Subcutaneous adipose tissue (tissue), 4 donors: ENCODE measurements around the gene AFF4. TPM values are rescaled to one million over a fixed set of nuclear protein-coding genes. Genes with fewer than 3 reads are reported as not detected.

ENCODE experiments used
- small RNA-seq: library from RNA; depleted of rRNA; stranded (forward); fragments of <200 nt; gene quantifications from one replicate; pipeline ENCODE3, GENCODE V24; 2016
- total RNA-seq, 4 donors: library from RNA; depleted of rRNA; stranded (reverse); fragments of >200 nt; gene quantifications; one replicate each; pipeline ENCODE4 v1.1.0, GENCODE V29; 2016
- TF ChIP-seq, protein P1 (sequence below): fragments of 450-650 bp; IDR thresholded peaks from one replicate; pipeline ENCODE4 v1.5.1; 2016; ENCODE audit warnings: low read depth, mild to moderate bottlenecking, control low read depth, antibody characterized with exemption, moderate library complexity

The AFF4 gene
- total RNA-seq, 4 donors from 2014 or later, result 61.6 to 84.1 (median 67.1) TPM

DNA sequence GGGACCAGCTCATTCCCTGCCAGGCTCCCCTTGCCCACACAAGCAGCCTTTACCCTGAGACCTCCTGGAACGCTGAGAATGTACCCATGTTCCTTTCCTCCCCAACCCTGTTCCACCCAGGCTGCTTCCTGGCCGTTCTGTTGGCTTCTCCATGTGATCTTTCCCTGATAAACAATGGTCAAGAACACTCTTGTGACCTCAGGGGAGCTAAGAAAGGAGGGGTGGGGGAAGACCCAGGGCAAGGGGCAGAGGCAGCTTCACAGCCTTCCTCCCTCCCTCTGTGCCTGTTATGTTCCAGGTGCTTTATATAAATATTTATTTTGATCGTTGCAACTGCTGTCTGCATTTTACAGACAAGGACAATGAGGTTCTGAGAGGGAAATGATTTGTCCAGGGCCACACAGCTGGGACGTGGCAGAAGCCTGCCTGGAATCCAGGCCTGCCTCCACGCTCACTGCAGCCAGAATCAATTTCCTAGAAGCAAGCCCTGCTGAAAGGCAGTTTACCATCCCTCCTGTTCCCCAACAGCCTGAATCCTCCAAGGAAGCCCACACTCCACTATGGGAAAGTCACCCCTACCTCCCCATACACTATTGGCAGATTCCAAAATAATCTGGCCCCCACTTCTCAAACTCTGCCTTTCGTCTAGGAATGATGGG lies 136.9 kb downstream of the AFF4 start:
- TF ChIP-seq, protein P1, sequence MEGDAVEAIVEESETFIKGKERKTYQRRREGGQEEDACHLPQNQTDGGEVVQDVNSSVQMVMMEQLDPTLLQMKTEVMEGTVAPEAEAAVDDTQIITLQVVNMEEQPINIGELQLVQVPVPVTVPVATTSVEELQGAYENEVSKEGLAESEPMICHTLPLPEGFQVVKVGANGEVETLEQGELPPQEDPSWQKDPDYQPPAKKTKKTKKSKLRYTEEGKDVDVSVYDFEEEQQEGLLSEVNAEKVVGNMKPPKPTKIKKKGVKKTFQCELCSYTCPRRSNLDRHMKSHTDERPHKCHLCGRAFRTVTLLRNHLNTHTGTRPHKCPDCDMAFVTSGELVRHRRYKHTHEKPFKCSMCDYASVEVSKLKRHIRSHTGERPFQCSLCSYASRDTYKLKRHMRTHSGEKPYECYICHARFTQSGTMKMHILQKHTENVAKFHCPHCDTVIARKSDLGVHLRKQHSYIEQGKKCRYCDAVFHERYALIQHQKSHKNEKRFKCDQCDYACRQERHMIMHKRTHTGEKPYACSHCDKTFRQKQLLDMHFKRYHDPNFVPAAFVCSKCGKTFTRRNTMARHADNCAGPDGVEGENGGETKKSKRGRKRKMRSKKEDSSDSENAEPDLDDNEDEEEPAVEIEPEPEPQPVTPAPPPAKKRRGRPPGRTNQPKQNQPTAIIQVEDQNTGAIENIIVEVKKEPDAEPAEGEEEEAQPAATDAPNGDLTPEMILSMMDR, result no peak

- TF ChIP-seq, protein P1, result no peak
Measured at GRCh38 chr5:132825834-132826391, 137.5 kb downstream of the AFF4 start.

Small RNA genes within 50 kb of the gene (small RNA-seq; reads per million reads assigned to genes)
- not detected for gene AC113410.1
- not detected for gene ATP6V0E1P1
- 0.49 reads per million for gene RF00019
- gene RNA5SP192, result not detected

Other genes with a start within 250 kb of the AFF4 start
- gene KIF3A, start 226.1 kb downstream of the AFF4 start, total RNA-seq, result 1 to 10 TPM; 2.1 to 5.8 (median 4.3) TPM
- not detected for gene CCNI2, start 216.2 kb downstream of the AFF4 start, total RNA-seq
- gene SEPTIN8, start 186.4 kb downstream of the AFF4 start, total RNA-seq, result 10 to 100 TPM; 19.9 to 30.8 (median 22.4) TPM
- under 1 TPM; 0.16 to 0.75 (median 0.37) TPM for gene SOWAHA, start 150.3 kb downstream of the AFF4 start, total RNA-seq
- 1 to 10 TPM in 3 of 4 donors, under 1 TPM in 1; 0.49 to 8.3 (median 3.4) TPM for gene SHROOM1, start 133.0 kb downstream of the AFF4 start, total RNA-seq
- under 1 TPM in 3 of 4 donors, not detected in 1; 0.22 to 0.75 (median 0.51) TPM for gene GDF9, start 97.2 kb downstream of the AFF4 start, total RNA-seq
- 100 to 1,000 TPM in 3 of 4 donors, 10 to 100 TPM in 1; 97.2 to 170 (median 130) TPM for gene UQCRQ, start 97.0 kb downstream of the AFF4 start, total RNA-seq
- gene LEAP2, start 90.0 kb downstream of the AFF4 start, total RNA-seq, result 1 to 10 TPM in 3 of 4 donors, under 1 TPM in 1; 0.57 to 4.2 (median 1.6) TPM
- 10 to 100 TPM in 3 of 4 donors, 1 to 10 TPM in 1; 9.5 to 22.2 (median 14.8) TPM for gene ZCCHC10, start 62.9 kb upstream of the AFF4 start, total RNA-seq
- 10 to 100 TPM; 34.3 to 64.2 (median 41.3) TPM for gene HSPA4, start 88.4 kb upstream of the AFF4 start, total RNA-seq